Astrocyte of the cerebellum (primary cell): ENCODE data around the gene GPD1.

ENCODE experiments used
- DNase-seq: peaks from one replicate; pipeline ENCODE4 v3.0.0-alpha.2; 2011; ENCODE audit warnings: low read depth
- H3K4me3 ChIP-seq: 2 replicates; pipeline ENCODE4 v1.5.1; 2011; ENCODE audit warnings: mild to moderate bottlenecking, low read depth, low read length, moderate library complexity
- in situ Hi-C: cut with HindIII; loops from 2 replicates; pipeline ENCODE4 v1.10.0; 2017; ENCODE audit warnings: low sequenced_read_pairs
- TF ChIP-seq, protein P1 (sequence below): IDR thresholded peaks from 2 replicates; pipeline ENCODE4 v1.5.1; 2012; ENCODE audit warnings: low read length, low read depth, moderate library complexity, mild to moderate bottlenecking; ENCODE audit errors: missing control alignments

The GPD1 gene

DNA sequence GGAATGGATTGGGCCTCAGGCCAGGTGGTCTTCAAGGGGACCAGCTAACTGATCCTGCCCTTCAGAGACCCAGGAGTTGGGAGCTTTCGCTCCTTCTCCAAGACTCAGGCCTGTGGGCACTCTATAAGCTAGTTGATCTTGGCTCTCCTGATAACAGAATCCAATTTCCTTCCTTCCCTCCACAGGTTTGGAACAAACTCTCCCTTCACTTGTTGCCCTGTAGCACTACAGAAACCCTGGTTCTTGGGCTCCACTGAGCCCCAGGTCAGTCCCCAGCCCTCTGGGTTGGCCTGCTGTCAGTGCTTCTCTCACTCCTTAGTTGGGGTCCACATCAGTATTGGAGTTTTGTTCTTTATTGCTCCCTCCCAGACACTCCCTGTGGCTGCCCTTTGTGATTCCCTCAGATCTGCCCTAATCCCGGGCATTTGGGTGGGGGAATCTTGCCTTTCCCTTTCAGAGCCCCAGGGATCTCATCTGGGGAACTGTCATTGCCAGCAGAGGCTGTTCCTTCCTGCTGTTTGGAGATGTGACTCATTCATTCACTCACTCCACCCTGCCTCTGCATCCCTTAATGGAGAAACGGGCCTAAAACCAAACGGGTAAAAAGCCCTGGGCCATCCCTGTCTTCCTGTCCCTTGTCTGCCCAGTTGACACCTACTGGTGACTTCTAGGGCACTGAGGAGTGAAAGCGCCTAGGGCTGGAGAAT is 4.4 kb upstream of the GPD1 start:
- no peak overlapping the region for H3K4me3 ChIP-seq
- TF ChIP-seq, protein P1, sequence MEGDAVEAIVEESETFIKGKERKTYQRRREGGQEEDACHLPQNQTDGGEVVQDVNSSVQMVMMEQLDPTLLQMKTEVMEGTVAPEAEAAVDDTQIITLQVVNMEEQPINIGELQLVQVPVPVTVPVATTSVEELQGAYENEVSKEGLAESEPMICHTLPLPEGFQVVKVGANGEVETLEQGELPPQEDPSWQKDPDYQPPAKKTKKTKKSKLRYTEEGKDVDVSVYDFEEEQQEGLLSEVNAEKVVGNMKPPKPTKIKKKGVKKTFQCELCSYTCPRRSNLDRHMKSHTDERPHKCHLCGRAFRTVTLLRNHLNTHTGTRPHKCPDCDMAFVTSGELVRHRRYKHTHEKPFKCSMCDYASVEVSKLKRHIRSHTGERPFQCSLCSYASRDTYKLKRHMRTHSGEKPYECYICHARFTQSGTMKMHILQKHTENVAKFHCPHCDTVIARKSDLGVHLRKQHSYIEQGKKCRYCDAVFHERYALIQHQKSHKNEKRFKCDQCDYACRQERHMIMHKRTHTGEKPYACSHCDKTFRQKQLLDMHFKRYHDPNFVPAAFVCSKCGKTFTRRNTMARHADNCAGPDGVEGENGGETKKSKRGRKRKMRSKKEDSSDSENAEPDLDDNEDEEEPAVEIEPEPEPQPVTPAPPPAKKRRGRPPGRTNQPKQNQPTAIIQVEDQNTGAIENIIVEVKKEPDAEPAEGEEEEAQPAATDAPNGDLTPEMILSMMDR = no peak
- in situ Hi-C loops = loop anchor here (5.0 kb wide), 2 partner anchors 32 to 58 kb away; no protein-coding TSS in a partner anchor
- DNase-seq = no peak

DNA sequence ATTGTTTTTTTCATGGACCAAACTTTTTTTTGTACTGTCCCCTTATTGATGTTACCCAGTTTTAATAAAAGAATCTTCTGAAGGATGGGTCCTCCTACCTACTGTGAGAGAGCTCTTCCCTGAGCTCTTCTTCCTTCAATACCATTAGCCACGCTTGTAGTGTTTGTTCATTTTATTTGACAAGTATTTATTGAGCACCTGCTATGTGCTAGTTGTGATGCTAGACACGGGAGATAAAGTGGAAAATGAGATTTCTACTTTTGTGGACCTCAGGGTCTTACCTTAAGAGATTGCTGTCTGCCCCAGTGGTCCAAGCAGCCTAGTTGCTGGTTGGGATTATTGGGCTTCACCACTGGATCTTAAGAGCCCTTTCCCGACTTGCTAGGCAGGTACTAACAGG is 3.2 kb upstream of the GPD1 start:
- no peak overlapping the region for H3K4me3 ChIP-seq
- in situ Hi-C loops = loop anchor here (5.0 kb wide), 2 partner anchors 33 to 57 kb away; no protein-coding TSS in a partner anchor

DNA sequence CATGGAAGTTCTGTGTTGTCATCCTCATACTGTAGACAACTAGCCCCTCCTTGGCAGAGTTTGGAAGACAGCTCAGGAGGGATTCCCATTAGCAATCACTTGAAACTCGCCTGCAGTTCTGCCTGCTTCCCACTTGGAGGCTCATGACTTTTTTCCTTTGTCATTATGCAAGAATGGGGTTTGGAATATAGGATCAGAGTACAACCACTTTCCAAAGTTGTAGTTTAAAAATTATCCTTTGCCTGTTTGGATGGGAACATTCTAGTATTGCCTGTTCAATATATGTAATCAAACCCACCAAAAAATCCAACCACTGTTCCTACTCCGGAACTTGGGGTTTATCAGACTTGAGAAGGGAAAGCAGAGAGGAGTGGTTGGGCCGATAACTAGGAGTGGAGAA is 2.1 kb upstream of the GPD1 start:
- peak; percentile 41 for DNase-seq
- TF ChIP-seq, protein P1 = peak; percentile 73
- in situ Hi-C loops = loop anchor here (5.0 kb wide), 2 partner anchors 34 to 56 kb away; no protein-coding TSS in a partner anchor
- H3K4me3 ChIP-seq = no peak overlapping the region

More for the DNA sequence above, 3.2 kb upstream of the GPD1 start:
- DNase-seq = no peak
- TF ChIP-seq, protein P1 = no peak

DNA sequence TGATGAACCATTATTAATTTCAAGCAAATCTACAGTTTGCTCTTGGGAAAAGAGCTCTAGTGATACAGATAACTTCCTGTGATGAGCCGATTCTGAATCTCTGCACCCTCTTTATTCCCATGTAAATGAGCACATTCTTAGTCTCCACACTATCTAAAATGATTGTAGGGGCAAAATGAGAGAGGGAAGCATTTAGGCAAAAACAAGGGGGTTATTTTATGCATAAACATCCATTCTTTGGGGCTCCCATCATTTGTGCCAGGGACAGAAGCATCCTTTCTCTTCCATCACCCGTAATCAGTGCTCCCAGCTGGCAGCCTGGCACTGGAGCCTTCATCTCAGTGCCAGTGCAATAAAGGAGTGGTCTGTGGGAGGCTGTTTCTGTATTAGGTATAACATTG is 1.7 kb upstream of the GPD1 start:
- in situ Hi-C loops = loop anchor here (5.0 kb wide), 2 partner anchors 35 to 55 kb away; no protein-coding TSS in a partner anchor
- H3K4me3 ChIP-seq = no peak overlapping the region
- TF ChIP-seq, protein P1 = no peak
- no peak for DNase-seq

DNA sequence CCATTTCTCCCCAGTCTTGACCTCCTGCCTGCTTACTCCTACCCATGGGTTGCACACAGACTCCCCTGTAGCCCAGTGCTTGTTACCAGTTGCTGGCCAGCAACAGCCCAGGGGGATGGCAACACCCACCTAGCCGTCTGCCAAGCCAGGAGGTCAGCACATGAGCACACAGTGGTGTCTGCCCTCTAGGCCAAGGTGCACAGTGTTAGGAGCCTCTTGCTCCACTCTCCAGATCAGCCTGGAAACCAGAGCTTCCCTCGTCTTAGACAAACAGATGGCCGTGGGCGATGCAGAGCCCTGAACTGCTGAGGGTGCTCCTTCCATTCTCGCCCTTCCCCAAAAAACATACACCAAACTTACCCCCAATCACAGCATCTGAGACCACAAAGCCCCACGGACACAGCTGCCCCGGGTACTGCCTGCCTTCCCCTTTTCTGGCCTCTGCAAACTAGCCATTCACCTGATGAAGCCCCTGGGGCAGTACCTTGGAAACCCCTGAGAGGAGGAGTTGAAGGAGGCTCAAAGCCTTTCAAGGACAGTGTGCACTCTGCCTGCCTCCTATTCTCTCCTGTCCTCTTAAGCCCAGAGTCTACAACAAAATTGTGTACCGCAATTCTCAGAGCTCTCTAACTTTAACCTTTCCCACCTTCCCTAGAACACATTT is 1.0 kb upstream of the GPD1 start:
- TF ChIP-seq, protein P1 = no peak
- no peak for DNase-seq
- in situ Hi-C loops = loop anchor here (5.0 kb wide), 2 partner anchors 35 to 55 kb away; no protein-coding TSS in a partner anchor
- H3K4me3 ChIP-seq = no peak overlapping the region

DNA sequence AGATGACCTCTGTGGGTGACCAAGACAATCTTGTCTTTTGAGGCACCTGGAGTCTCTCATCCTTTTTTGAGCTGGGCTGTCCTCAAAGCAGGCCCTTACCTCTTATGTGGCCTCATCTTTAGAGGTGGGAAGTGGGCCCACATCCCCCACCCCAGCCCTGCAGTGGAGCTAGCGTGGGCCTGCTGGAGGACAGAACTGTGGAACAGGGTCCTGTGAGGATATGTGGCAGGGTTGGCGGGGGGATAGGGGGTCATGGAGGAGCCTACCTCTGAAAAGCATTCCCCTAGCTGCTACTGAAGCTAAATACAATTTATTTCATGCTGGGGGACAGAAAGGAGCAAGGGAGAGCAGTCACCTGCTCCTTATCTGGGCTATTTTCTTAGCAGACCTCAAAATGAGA is 457 bp upstream of the GPD1 start:
- no peak overlapping the region for H3K4me3 ChIP-seq
- in situ Hi-C loops = loop anchor here (5.0 kb wide), 2 partner anchors 36 to 54 kb away; no protein-coding TSS in a partner anchor
- TF ChIP-seq, protein P1 = no peak
- no peak for DNase-seq
